HEK293 (cell line): ENCODE results near the gene PIK3R5.

Experiments used
- CTCF ChIA-PET: fragments of 350-600 bp; formaldehyde crosslinking; extraction: SDS; loops from one replicate; lab custom pipeline; 2021; ENCODE audit warnings: antibody characterized with exemption; lab: Yijun Ruan, JAX
- POLR2A ChIA-PET: fragments of 300-600 bp; formaldehyde crosslinking; extraction: SDS; loops from one replicate; lab custom pipeline; 2020; ENCODE audit warnings: antibody characterized with exemption, inconsistent platforms; lab: Yijun Ruan, JAX
- H3K27ac ChIP-seq: fragments of 200-500 bp; sonication (Bioruptor generic); 2 replicates; pipeline ENCODE4 v1.5.1; 2014; ENCODE audit warnings: low read depth, low read length, control low read depth, inconsistent platforms; ENCODE audit errors: extremely low read depth
- H3K36me3 ChIP-seq, 2 experiments: fragments of 200-500 bp in 1 of 2; sonication (Bioruptor generic) in 1 of 2; 1 replicate in 1 of 2; 2 replicates in 1 of 2; pipeline ENCODE4 v1.5.1; 2014 to 2017; ENCODE audit warnings: inconsistent platforms in 2 of 2, low read length in 2 of 2; ENCODE audit not compliant: control insufficient read depth in 2 of 2, insufficient read depth in 1 of 2
- H3K4me1 ChIP-seq: fragments of 200-500 bp; sonication (Bioruptor generic); 2 replicates; pipeline ENCODE4 v1.5.1; 2014; ENCODE audit warnings: mild to moderate bottlenecking, low read length, inconsistent platforms; ENCODE audit not compliant: control insufficient read depth, insufficient read depth
- H3K4me3 ChIP-seq: 2 replicates; pipeline ENCODE4 v1.5.1; 2011; ENCODE audit warnings: low read depth, mild to moderate bottlenecking, control low read depth, low read length, moderate library complexity
- H3K9me3 ChIP-seq: fragments of 200-500 bp; sonication (Bioruptor generic); 2 replicates; pipeline ENCODE4 v1.5.1; 2014; ENCODE audit warnings: low read depth, low read length, inconsistent platforms; ENCODE audit not compliant: control insufficient read depth, insufficient read depth
- GFI1B ChIP-seq: fragments of 450-650 bp; formaldehyde crosslinking; IDR thresholded peaks from 2 replicates; pipeline ENCODE4 v1.5.1; 2016; ENCODE audit warnings: missing biosample characterization, missing genetic modification characterization
- KLF17 ChIP-seq: fragments of 450-650 bp; formaldehyde crosslinking; IDR thresholded peaks from 2 replicates; pipeline ENCODE4 v1.5.1; 2016; ENCODE audit warnings: missing biosample characterization, missing genetic modification characterization
- OSR2 ChIP-seq: fragments of 450-650 bp; formaldehyde crosslinking; IDR thresholded peaks from 2 replicates; pipeline ENCODE4 v1.5.1; 2016; ENCODE audit warnings: missing biosample characterization, missing genetic modification characterization
- PRDM2 ChIP-seq: fragments of 450-650 bp; formaldehyde crosslinking; IDR thresholded peaks from 2 replicates; pipeline ENCODE4 v1.5.1; 2016; ENCODE audit warnings: missing biosample characterization, missing genetic modification characterization, borderline replicate concordance
- SETDB1 ChIP-seq: IDR thresholded peaks from one replicate; pipeline ENCODE4 v1.6.1; 2017; ENCODE audit warnings: mild to moderate bottlenecking, low read length, moderate library complexity, mixed read lengths; ENCODE audit not compliant: insufficient read length
- SP2 ChIP-seq: fragments of 450-650 bp; formaldehyde crosslinking; IDR thresholded peaks from 2 replicates; pipeline ENCODE4 v1.5.1; 2016; ENCODE audit warnings: missing biosample characterization, missing genetic modification characterization
- ZBTB7A ChIP-seq: fragments of 450-650 bp; formaldehyde crosslinking; IDR thresholded peaks from 2 replicates; pipeline ENCODE4 v1.5.1; 2016; ENCODE audit warnings: low read depth, missing biosample characterization, missing genetic modification characterization
- ZNF146 ChIP-seq: fragments of 450-650 bp; formaldehyde crosslinking; IDR thresholded peaks from 2 replicates; pipeline ENCODE4 v1.5.1; 2016; ENCODE audit warnings: missing biosample characterization, missing genetic modification characterization
- ZNF184 ChIP-seq: fragments of 450-650 bp; IDR thresholded peaks from 2 replicates; pipeline ENCODE4 v1.5.1; 2018; ENCODE audit warnings: missing biosample characterization, mild to moderate bottlenecking, missing genetic modification characterization
- ZNF37A ChIP-seq: fragments of 450-650 bp; IDR thresholded peaks from 2 replicates; pipeline ENCODE4 v1.5.1; 2018; ENCODE audit warnings: missing biosample characterization, missing genetic modification characterization
- ZNF398 ChIP-seq: fragments of 450-650 bp; formaldehyde crosslinking; IDR thresholded peaks from 2 replicates; pipeline ENCODE4 v1.5.1; 2017; ENCODE audit warnings: missing biosample characterization, missing genetic modification characterization
- ZNF473 ChIP-seq: fragments of 450-650 bp; formaldehyde crosslinking; IDR thresholded peaks from 2 replicates; pipeline ENCODE4 v1.5.1; 2017; ENCODE audit warnings: missing biosample characterization, missing genetic modification characterization
- ZNF548 ChIP-seq: fragments of 450-650 bp; formaldehyde crosslinking; IDR thresholded peaks from 2 replicates; pipeline ENCODE4 v1.5.1; 2016; ENCODE audit warnings: missing biosample characterization, missing genetic modification characterization
- ZNF654 ChIP-seq: fragments of 450-650 bp; formaldehyde crosslinking; IDR thresholded peaks from 2 replicates; pipeline ENCODE4 v1.5.1; 2016; ENCODE audit warnings: low read depth, missing biosample characterization, missing genetic modification characterization
- ZNF777 ChIP-seq: fragments of 450-650 bp; formaldehyde crosslinking; IDR thresholded peaks from 2 replicates; pipeline ENCODE4 v1.5.1; 2017; ENCODE audit warnings: missing biosample characterization, missing genetic modification characterization, borderline replicate concordance
- ZNF843 ChIP-seq: fragments of 450-650 bp; formaldehyde crosslinking; IDR thresholded peaks from 2 replicates; pipeline ENCODE4 v1.5.1; 2016; ENCODE audit warnings: missing biosample characterization, missing genetic modification characterization
- TF ChIP-seq, protein P1 (sequence below): fragments of 450-650 bp; formaldehyde crosslinking; IDR thresholded peaks from 2 replicates; pipeline ENCODE4 v1.5.1; 2016; ENCODE audit warnings: missing biosample characterization, missing genetic modification characterization
- TF ChIP-seq, protein P2 (sequence below): fragments of 450-650 bp; formaldehyde crosslinking; IDR thresholded peaks from 2 replicates; pipeline ENCODE4 v1.5.1; 2016; ENCODE audit warnings: missing biosample characterization, missing genetic modification characterization
- TF ChIP-seq, protein P3 (sequence below): fragments of 450-650 bp; formaldehyde crosslinking; IDR thresholded peaks from 2 replicates; pipeline ENCODE4 v1.5.1; 2017; ENCODE audit warnings: missing biosample characterization, missing genetic modification characterization
- TF ChIP-seq, protein P4 (sequence below): fragments of 450-650 bp; formaldehyde crosslinking; IDR thresholded peaks from 2 replicates; pipeline ENCODE4 v1.5.1; 2016; ENCODE audit warnings: missing biosample characterization, missing genetic modification characterization

The PIK3R5 gene

GRCh38 chr17:8830141-8830540 is 135.4 kb downstream of the PIK3R5 start:
- Histone ChIP-seq H3K9me3 (no peaks in the 10 kb centered on the region), H3K4me3 (no peak overlapping the region), H3K36me3 (no peaks in the 10 kb centered on the region), H3K4me1 (no peaks in the 10 kb centered on the region), H3K27ac (no peak overlapping the region)
- TF ChIP-seq ZNF548 (no peak), ZNF184 (tag by site-specific recombination) (no peak), PRDM2 (no peak), GFI1B (tag by site-specific recombination) (no peak)
- TF ChIP-seq, protein P1, sequence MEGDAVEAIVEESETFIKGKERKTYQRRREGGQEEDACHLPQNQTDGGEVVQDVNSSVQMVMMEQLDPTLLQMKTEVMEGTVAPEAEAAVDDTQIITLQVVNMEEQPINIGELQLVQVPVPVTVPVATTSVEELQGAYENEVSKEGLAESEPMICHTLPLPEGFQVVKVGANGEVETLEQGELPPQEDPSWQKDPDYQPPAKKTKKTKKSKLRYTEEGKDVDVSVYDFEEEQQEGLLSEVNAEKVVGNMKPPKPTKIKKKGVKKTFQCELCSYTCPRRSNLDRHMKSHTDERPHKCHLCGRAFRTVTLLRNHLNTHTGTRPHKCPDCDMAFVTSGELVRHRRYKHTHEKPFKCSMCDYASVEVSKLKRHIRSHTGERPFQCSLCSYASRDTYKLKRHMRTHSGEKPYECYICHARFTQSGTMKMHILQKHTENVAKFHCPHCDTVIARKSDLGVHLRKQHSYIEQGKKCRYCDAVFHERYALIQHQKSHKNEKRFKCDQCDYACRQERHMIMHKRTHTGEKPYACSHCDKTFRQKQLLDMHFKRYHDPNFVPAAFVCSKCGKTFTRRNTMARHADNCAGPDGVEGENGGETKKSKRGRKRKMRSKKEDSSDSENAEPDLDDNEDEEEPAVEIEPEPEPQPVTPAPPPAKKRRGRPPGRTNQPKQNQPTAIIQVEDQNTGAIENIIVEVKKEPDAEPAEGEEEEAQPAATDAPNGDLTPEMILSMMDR (tag by site-specific recombination), result no peak
- POLR2A ChIA-PET, result no interaction called here
- CTCF ChIA-PET, result interaction anchor here (0.6 to 3.4 kb wide), 5 partner anchors 13 to 65 kb away, joined by 3 to 11 read pairs (median 4); no protein-coding TSS in a partner anchor

DNA sequence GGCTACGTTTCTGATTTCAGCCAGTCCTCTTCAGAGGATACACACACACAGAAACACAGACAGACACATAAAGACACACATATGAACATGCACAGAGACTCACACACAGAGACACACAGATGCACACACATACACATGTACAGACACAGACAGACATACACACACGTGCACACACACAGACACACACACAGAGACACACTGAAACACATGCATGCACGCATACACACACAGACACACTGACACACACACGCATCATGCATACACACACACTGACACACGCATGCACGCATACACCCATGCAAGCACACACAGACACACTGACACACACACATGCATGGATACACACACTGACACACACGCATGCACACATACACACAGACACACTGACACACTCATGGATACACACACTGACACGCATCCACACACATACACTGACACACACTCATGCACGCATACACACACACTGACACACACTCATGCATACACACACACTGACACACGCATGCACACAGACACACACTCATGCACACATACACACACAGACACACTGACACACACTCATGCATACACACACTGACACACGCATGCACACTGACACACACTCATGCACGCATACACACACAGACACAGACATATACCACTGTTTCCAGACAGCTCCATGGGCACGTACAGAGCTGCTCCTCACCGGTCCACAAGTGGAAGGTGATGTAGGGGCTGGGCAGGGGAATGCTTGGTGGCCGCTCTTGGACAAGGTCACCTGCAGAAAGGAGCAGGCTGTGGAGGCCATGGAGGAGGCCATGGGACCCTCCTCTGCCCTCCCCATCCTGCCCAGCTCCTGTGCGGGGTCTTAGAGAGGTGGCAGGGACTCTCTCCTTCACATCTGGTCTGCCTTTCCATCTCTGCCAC is 136.2 kb downstream of the PIK3R5 start:
- Histone ChIP-seq H3K36me3 (no peaks in the 10 kb centered on the region), H3K4me1 (no peaks in the 10 kb centered on the region), H3K27ac (no peak overlapping the region), H3K4me3 (no peak overlapping the region), H3K9me3 (no peaks in the 10 kb centered on the region)
- CTCF ChIA-PET, result interaction anchor here (0.6 to 1.1 kb wide), 3 partner anchors 14 to 65 kb away, joined by 3 to 4 read pairs (median 3); no protein-coding TSS in a partner anchor
- POLR2A ChIA-PET, result no interaction called here
- TF ChIP-seq SETDB1 (no peak), ZNF398 (tag by site-specific recombination) (no peak), ZNF146 (tag by site-specific recombination) (no peak), ZNF654 (tag by site-specific recombination) (no peak), ZNF777 (0 out of 2 replicates have a peak, but pooled peaks have one; percentile 22), OSR2 (tag by site-specific recombination) (no peak), ZNF37A (tag by site-specific recombination) (no peak), ZNF473 (tag by site-specific recombination) (0 out of 2 replicates have a peak, but pooled peaks have one; percentile 26), KLF17 (no peak), ZNF843 (tag by site-specific recombination) (no peak), ZBTB7A (tag by site-specific recombination) (no peak), SP2 (no peak), ZNF184 (tag by site-specific recombination) (no peak)
- TF ChIP-seq, protein P2, sequence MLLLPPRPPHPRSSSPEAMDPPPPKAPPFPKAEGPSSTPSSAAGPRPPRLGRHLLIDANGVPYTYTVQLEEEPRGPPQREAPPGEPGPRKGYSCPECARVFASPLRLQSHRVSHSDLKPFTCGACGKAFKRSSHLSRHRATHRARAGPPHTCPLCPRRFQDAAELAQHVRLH (tag by site-specific recombination), result no peak
- TF ChIP-seq, protein P3, sequence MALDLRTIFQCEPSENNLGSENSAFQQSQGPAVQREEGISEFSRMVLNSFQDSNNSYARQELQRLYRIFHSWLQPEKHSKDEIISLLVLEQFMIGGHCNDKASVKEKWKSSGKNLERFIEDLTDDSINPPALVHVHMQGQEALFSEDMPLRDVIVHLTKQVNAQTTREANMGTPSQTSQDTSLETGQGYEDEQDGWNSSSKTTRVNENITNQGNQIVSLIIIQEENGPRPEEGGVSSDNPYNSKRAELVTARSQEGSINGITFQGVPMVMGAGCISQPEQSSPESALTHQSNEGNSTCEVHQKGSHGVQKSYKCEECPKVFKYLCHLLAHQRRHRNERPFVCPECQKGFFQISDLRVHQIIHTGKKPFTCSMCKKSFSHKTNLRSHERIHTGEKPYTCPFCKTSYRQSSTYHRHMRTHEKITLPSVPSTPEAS, result peak; percentile 100
- TF ChIP-seq, protein P4, sequence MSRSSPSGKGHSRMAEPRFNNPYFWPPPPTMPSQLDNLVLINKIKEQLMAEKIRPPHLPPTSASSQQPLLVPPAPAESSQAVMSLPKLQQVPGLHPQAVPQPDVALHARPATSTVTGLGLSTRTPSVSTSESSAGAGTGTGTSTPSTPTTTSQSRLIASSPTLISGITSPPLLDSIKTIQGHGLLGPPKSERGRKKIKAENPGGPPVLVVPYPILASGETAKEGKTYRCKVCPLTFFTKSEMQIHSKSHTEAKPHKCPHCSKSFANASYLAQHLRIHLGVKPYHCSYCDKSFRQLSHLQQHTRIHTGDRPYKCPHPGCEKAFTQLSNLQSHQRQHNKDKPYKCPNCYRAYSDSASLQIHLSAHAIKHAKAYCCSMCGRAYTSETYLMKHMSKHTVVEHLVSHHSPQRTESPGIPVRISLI (tag by site-specific recombination), result no peak
